Measurements from ENCODE around the gene SLC38A11.

Gene SLC38A11

GRCh38 chr2:164859251-164859818 is 96.0 kb downstream of the SLC38A11 start (continued):
- TF ChIP-seq ZFP41 (tag by site-specific recombination; IDR thresholded peaks at IDR 0.05; ENCODE audit: borderline replicate concordance) (no peak), ZNF335 (tag by site-specific recombination; conservative IDR thresholded peaks at IDR 0.05) (no peak)

- no peak for TF ChIP-seq ZNF76 (tag by site-specific recombination; IDR thresholded peaks at IDR 0.05; ENCODE audit: borderline replicate concordance, low read depth)
- TF ChIP-seq KLF1 (tag by site-specific recombination; IDR thresholded peaks at IDR 0.05), result no peak
- TF ChIP-seq ZNF362 (tag by site-specific recombination; IDR thresholded peaks at IDR 0.05), result no peak
- H3K4me3 ChIP-seq (ENCODE audit: low read depth, low read length), result no peak overlapping the region
- H3K27ac ChIP-seq (ENCODE audit: extremely low read depth, low read depth, low read length), result no peak overlapping the region
- ChIA-PET CTCF (interaction anchor here (0.7 to 1.9 kb wide), 3 partner anchors 10 to 72 kb away, joined by 3 to 6 read pairs (median 5); partner anchors contain the start of gene COBLL1), POLR2A (interaction anchor here (1.6 kb wide), 1 partner anchor 10 kb away, joined by 3 read pairs; the partner anchor contains the start of gene COBLL1)
- no peaks in the 10 kb centered on the region for H3K4me1 ChIP-seq (ENCODE audit: control insufficient read depth, insufficient read depth, low read length)
- H3K9me3 ChIP-seq (ENCODE audit: control insufficient read depth, insufficient read depth, low read depth, low read length), result no peaks in the 10 kb centered on the region
- H3K36me3 ChIP-seq (ENCODE audit: control insufficient read depth in 2 of 2, insufficient read depth in 1 of 2, low read length in 2 of 2), result no peaks in the 10 kb centered on the region
Observed at GRCh38 chr2:164852086-164852485, 103.2 kb downstream of the SLC38A11 start.

- no peaks in the 10 kb centered on the region for H3K36me3 ChIP-seq (ENCODE audit: control insufficient read depth in 2 of 2, insufficient read depth in 1 of 2, low read length in 2 of 2)
- no peak overlapping the region for H3K4me3 ChIP-seq (ENCODE audit: low read depth, low read length)
- H3K27ac ChIP-seq (ENCODE audit: extremely low read depth, low read depth, low read length), result no peak overlapping the region
- ChIA-PET POLR2A (no interaction called here), CTCF (interaction anchor here (1.0 kb wide), 1 partner anchor 8 kb away, joined by 4 read pairs; the partner anchor contains the start of gene COBLL1)
- no peak for TF ChIP-seq ZNF645 (tag by site-specific recombination; IDR thresholded peaks at IDR 0.05)
- H3K9me3 ChIP-seq (ENCODE audit: control insufficient read depth, insufficient read depth, low read depth, low read length), result no peaks in the 10 kb centered on the region
- H3K4me1 ChIP-seq (ENCODE audit: control insufficient read depth, insufficient read depth, low read length), result no peaks in the 10 kb centered on the region
Observed at GRCh38 chr2:164850235-164850634, 105.1 kb downstream of the SLC38A11 start.

- no peak overlapping the region for H3K27ac ChIP-seq (ENCODE audit: extremely low read depth, low read depth, low read length)
- H3K4me1 ChIP-seq (ENCODE audit: control insufficient read depth, insufficient read depth, low read length), result no peaks in the 10 kb centered on the region
- POLR2A ChIA-PET, result no interaction called here
- CTCF ChIA-PET, result interaction anchor here (0.7 kb wide), 1 partner anchor 111 kb away, joined by 3 read pairs; no protein-coding TSS in a partner anchor
- no peaks in the 10 kb centered on the region for H3K36me3 ChIP-seq (ENCODE audit: control insufficient read depth in 2 of 2, insufficient read depth in 1 of 2, low read length in 2 of 2)
- no peaks in the 10 kb centered on the region for H3K9me3 ChIP-seq (ENCODE audit: control insufficient read depth, insufficient read depth, low read depth, low read length)
- H3K4me3 ChIP-seq (ENCODE audit: low read depth, low read length), result no peak overlapping the region
- TF ChIP-seq ZNF239 (tag by site-specific recombination; IDR thresholded peaks at IDR 0.05) (no peak), ZBTB21 (tag by site-specific recombination; IDR thresholded peaks at IDR 0.05) (no peak), KLF17 (tag by site-specific recombination; IDR thresholded peaks at IDR 0.05) (no peak), PBX3 (CRISPR knock-in tag; IDR thresholded peaks at IDR 0.05) (no peak), ZNF449 (tag by site-specific recombination; IDR thresholded peaks at IDR 0.05) (no peak), ZSCAN5A (tag by site-specific recombination; IDR thresholded peaks at IDR 0.05) (no peak), MZF1 (tag by site-specific recombination; IDR thresholded peaks at IDR 0.05; ENCODE audit: borderline replicate concordance) (no peak), KLF10 (tag by site-specific recombination; IDR thresholded peaks at IDR 0.05) (no peak), KLF7 (tag by site-specific recombination; IDR thresholded peaks at IDR 0.05; ENCODE audit: borderline replicate concordance) (no peak), ZNF280D (tag by site-specific recombination; IDR thresholded peaks at IDR 0.05) (no peak), ZNF514 (tag by site-specific recombination; IDR thresholded peaks at IDR 0.05) (no peak), PRDM1 (tag by site-specific recombination; IDR thresholded peaks at IDR 0.05) (no peak)
Observed at GRCh38 chr2:164849506-164849905, 105.8 kb downstream of the SLC38A11 start.
